Activated effector memory CD4-positive, alpha-beta T cell treated with Interleukin-2 at 50 U/mL for 16 hours (primary cell): ENCODE data around the gene FBXO42.

Experiments used
- DNase-seq: peaks from one replicate; pipeline ENCODE4 v3.0.0-alpha.2; 2020

Gene FBXO42

DNA sequence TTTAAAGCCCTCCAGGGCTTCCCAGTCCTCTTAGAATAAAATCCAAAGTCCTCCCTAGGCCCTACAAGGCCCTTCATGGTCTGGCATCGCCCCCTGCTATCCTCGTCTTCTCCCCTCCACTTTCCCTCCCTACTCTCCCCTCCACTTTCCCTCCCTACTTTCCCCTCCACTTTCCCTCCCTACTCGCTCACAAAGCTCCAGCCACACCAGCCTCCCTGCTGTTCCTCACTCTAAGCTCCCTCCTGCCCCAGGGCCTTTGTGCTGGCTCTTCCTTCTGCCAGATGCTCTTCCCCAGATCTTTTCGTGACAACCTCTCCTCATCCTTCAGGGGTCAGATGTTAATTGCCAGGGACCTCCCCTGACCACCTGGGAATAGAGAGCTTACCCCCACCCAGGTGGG is 152.6 kb downstream of the FBXO42 start:
- no peak for DNase-seq

GRCh38 chr1:16199157-16199501 is 153.2 kb downstream of the FBXO42 start:
- DNase-seq: no peak

DNA sequence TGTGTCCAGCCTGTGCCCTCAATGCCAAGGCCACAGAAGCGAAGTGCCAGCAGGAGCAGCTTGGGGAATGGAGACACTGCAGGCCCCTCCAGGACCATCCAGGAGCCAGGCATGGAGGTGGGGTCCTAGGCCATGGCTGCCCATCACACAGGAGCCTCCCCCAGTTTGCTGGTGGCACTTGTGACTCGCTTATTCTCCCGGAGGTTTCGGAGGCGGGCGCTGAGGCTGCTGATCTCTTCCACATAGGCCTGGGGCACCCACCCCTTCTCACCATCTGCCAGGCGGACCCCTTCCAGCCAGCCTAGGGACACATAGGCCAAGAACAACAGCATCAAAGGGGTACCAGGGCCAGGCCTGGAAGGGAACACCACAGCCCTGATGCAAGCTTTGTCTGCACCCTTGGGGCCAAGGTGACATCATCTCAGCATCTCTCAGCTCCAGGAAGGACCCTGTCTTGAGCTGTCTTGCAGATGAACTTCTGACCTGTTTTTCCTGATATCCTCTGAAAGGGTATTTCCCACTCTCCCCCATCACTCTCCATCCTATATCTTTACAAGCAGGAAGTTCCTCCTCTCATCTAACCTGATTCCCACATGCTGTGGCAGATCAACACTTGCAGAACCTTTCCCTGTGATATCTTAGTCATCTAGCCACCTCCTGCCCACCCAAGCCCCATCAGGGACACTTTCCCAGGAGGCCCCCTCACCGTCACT is 153.7 kb downstream of the FBXO42 start:
- no peak for DNase-seq

- no peak for DNase-seq
Measured at GRCh38 chr1:16196874-16197273, 155.4 kb downstream of the FBXO42 start.
